Cerebellar cortex (tissue), 1 donor: Measurements from ENCODE around the gene TXNRD1.
"Not testable (repeated sequence)": the region's sequence is repeated elsewhere in the genome, so short reads cannot be mapped to it uniquely, and the experiment has no call there.

Experiments used
- DNase-seq: peaks from one replicate; pipeline ENCODE4 v3.0.0-alpha.2; 2015; ENCODE audit warnings: low spot score

TXNRD1 gene

DNA sequence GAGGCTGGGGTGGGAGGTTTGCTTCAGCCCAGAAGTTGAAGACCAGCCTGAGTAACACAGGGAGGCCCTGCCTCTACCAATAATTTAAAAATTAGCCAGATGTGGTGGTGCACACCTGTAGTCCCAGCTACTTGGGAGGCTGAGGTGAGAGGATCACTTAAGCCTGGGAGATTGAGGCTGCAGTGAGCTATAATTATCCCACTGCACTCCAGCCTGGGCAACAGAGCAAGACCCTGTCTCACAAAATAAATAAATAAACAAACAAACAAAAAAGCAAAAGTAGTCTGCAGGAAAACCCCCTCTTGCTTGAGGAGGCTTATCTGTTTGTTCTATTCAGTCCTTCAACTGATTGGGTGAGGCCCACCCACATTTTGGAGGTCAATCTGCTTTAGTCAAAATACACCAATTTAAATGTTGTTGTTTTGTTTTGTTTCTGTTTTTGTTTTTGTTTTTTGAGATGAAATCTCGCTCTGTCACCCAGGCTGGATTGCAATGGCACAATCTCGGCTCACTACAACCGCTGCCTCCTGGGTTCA lies 24.9 kb upstream of the TXNRD1 start:
- no peak for DNase-seq

GRCh38 chr12:104197264-104197663 lies 18.3 kb upstream of the TXNRD1 start:
- no peak for DNase-seq

DNA sequence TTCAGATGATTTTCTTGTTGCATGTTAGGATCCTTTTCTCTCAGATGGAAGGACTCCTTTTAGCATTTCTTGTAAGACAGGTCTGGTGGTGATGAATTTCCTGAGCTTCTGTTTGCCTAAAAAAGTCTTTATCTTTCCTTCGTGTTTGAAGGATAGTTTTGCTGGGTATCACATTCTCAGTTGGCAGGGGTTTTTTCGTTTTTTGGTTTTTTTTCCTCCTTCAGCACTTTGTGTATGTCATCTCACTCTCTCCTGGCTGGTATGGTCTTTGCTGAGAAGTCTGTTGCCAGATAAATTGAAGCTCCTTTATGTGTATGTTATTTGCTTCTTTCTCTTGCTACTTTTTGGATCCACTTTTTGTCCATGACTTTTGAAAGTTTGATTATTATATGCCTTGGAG lies 15.6 kb upstream of the TXNRD1 start:
- no peak for DNase-seq

GRCh38 chr12:104201238-104202001 lies 14.2 kb upstream of the TXNRD1 start:
- DNase-seq, result peak; percentile 75

GRCh38 chr12:104204690-104205480 lies 10.7 kb upstream of the TXNRD1 start:
- DNase-seq, result no peak

DNA sequence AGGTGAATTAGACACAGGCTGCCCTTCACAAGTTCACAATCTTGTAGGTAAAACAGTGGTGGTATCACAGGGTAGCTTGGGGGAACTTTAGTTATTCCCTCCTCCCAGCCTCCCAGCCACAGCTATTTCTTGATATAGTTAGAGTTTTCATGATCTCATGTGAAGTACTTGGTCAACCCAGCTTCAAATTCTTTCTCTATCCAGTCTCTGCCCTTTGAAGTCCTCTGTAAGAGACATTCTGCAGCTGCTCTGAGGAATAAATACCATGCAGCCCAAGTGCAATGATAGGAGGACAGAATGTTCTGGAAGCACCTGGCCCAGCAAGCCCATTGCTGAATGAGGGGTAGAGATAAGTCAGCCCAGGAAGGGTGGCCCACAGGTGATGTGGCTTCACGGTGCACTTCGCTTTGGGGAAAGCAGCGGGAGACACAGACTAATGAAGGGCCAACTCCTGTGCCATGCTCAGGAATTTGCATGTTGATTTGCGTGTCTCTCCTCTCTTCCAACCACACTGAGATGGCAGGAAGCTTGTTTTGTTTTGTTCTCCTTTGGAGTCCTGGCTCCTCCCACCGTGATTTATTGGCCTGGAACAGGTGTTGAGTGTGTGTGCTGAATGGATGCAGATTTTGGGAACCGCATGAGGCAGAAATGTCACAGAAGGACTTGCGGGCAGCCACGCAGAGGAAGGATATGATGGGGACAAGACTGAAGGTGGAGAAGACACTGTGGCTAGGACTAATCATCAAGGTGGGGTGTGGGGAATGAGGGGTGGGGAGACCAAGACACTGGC lies 8.0 kb upstream of the TXNRD1 start:
- no peak for DNase-seq

- DNase-seq, result no peak
Measured at GRCh38 chr12:104212516-104212915, 3.1 kb upstream of the TXNRD1 start.

- no peak for DNase-seq
Measured at GRCh38 chr12:104213952-104214351, 1.6 kb upstream of the TXNRD1 start.

GRCh38 chr12:104216521-104216924 lies 944 bp downstream of the TXNRD1 start:
- no peak for DNase-seq

GRCh38 chr12:104218506-104218905 lies 2.9 kb downstream of the TXNRD1 start:
- not testable (repeated sequence) for DNase-seq

DNA sequence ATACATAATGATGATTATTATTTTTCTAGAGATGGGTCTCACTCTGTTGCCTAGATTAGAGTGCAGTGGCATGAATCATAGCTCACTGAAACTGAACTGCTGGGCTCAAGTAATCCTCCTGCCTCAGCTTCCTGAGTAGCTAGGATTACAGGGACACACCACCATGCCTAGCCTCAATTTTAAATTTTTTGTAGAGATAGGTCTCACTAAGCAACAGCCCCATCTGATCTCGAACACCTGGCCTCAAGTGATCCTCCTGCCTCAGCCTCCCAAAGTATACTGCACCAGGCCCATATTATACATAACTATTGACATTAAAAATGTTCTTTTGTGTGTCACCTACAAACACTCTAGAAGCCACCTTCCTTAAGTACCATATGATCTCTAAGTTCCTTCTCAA lies 3.4 kb downstream of the TXNRD1 start:
- no peak for DNase-seq

- DNase-seq, result peak; percentile 58
Measured at GRCh38 chr12:104219361-104219892, 3.8 kb downstream of the TXNRD1 start.

GRCh38 chr12:104219908-104220404 lies 4.4 kb downstream of the TXNRD1 start:
- DNase-seq, result peak; percentile 74

DNA sequence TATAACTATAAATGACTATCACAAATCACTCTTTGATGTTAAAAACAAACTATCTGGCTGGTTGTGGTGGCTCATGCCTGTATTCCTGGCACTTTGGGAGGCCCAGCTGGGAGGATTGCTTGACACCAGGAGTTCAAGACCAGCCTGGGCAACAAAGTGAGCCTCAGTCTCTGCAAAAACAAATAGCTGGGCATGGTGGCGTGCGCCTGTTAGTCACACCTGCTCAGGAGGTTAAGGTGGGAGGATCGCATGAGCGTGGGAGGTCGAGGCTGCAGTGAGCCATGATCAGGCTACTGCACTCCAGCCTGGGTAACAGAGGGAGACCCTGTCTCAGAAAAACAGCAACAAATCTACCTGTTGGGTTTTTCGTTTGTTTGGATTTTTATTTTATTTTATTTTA lies 5.4 kb downstream of the TXNRD1 start:
- no peak for DNase-seq

- DNase-seq, result no peak
Measured at GRCh38 chr12:104222976-104223375, 7.4 kb downstream of the TXNRD1 start.

- peak; percentile 37 for DNase-seq
Measured at GRCh38 chr12:104223712-104224111, 8.1 kb downstream of the TXNRD1 start.

- no peak for DNase-seq
Measured at GRCh38 chr12:104226672-104227071, 11.1 kb downstream of the TXNRD1 start.

DNA sequence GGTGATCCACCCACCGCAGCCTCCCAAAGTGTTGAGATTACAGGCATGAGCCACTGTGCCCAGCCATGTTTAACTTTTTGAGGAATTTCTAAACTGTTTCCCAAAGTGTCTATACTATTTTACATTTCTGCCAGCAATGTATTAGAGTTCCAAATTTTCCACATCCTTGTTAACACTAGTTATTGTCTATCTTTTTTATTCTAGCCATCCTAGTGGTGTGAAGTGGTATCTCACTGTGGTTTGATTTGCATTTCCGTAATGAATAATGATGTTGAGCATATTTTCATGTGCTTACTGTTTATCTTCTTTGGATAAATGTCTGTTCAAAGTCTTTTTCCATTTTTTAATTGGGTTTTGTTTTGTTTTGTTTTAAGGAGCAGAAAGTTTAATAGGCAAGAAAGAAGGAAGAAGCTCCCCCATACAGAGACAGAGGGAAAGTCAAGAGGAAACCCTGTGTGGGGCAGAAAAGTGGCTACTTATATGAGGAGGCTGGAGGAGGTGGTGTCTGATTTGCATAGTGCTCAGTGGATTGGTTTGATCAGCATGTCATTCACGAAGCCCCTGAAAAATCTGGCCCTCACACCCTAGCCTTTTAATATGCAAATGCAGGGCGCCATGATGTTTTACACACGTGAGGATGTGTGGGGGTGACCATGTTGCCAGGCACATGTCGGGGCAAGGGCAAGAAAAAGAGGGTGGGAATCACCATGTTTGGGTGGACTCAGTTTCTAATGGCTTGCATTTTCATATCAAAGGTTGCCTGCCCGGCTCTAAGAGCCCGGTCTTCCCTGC lies 14.9 kb downstream of the TXNRD1 start:
- no peak for DNase-seq

GRCh38 chr12:104232609-104233280 lies 17.2 kb downstream of the TXNRD1 start:
- DNase-seq, result no peak

DNA sequence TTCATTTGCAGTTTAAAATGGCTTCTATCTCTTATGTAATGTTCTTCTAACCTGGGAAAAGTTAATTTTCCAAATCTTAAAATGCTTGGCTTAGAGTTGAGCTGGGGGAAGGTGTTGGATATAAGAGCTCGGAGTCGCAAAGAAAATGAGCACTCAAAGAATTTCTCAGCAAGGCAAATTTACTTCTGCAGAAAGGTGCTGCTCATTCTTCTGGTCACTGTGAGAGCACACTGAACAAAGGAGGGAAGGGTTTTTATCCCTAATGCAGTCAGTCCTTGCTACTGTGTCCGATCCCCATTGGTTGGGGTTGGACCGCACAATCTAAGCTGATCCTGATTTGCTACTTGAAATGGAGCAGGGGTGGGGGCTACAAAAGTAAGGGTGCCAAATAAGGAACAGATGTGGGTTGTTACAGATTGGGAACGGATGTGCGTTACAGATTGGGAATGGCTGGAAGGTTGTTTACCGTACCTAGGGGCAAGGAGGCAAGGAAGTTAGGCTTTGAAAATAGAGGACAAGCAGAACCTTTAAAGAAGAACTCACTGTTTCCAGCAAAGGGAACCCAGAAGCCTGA lies 19.4 kb downstream of the TXNRD1 start:
- no peak for DNase-seq
